SHP77 (cell line): Measurements from ENCODE around the gene PPP1R14C.
"Not testable (repeated sequence)": the region's sequence is repeated elsewhere in the genome, so short reads cannot be mapped to it uniquely, and the experiment has no call there.

Experiments used
- DNase-seq, 2 experiments: peaks; one replicate each; lab custom pipeline; 2025; lab: John Stamatoyannopoulos, UW

Gene PPP1R14C

DNA sequence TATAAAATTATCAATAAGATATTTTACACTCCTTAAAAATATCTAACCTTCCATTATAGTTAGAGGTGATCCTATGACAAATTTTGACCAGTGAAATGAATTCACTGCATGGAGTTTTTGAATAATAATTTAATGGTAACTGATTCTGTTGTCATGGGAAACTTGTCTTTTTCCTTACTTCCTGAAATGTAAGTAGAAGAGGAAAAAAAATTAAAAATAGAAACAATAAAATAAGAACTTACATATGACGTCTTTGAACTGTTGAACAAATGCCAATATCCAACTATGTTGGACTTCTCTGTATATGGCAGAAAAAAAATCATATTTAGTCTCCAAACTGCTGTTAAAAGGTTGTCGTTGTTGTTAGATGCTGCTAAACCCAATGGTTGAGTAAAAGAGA lies 26.3 kb downstream of the PPP1R14C start:
- no peak for DNase-seq

- DNase-seq: no peak
Measured at GRCh38 chr6:150169609-150170008, 26.8 kb downstream of the PPP1R14C start.

- DNase-seq: no peak
Measured at GRCh38 chr6:150172929-150173328, 30.1 kb downstream of the PPP1R14C start.

DNA sequence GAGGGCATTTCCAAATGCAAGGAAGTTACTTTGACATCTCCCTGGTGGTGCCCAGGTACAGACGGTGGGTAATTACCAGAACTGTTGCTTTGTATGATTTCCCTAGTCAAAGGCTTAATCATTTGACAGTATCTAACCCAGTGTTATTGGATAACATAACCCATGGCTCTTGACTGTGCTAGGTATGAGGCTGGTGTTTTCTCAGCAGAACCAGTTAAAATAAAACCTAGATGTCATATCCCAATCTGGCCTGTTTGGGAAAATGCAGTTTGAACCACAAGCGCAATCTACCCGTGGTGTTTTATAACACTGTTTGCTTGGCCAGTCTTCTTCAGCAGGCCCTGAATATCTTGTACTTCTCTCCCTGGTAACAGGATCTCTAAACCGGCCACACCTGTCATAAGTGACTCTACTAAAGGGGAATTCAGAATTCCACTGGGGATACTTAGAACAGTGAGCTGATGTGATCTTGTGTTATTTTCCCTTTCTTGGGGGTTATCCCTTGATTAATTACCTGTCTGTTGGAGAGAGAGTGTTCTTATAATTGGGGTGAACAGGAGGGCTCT lies 32.8 kb downstream of the PPP1R14C start:
- no peak for DNase-seq

DNA sequence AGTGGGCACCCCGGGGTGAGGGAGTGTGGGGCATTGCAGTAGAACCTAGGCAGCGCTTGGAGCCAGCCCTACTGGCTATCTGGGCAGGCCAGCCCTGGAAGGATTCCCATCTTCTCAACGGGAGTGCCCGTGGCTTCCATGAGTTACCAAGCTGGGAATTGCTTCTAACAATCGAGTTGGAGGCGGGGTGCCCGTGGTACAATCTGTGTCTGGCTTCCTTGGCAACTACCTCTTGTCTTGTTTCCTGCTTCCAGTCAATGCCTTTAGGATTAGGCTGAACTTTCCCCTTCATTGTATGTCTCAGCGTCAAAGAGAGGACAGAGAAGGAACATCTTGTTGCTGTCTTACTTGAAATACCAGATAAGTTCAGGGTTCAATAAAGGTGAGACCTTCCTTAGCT lies 33.3 kb downstream of the PPP1R14C start:
- DNase-seq: no peak

DNA sequence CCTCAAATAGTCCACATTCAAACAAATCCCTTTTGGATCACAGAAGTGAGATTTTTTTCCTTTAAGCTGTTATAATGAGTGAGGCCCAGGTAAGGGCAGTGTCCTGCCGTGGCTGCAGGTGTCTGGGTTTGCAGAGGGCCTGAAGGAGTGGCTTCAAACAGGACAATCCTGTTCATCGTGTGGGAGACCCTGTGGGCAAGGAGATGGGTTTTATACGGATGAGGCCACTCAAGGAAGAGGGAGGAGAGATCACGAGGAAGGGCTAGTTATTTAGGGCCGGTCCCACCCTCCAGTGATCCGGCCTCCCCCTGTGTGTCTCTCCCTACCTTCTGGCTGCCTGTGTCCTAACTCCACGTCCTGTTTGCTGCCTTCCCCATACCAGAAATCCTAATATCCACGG lies 33.8 kb downstream of the PPP1R14C start:
- no peak for DNase-seq

DNA sequence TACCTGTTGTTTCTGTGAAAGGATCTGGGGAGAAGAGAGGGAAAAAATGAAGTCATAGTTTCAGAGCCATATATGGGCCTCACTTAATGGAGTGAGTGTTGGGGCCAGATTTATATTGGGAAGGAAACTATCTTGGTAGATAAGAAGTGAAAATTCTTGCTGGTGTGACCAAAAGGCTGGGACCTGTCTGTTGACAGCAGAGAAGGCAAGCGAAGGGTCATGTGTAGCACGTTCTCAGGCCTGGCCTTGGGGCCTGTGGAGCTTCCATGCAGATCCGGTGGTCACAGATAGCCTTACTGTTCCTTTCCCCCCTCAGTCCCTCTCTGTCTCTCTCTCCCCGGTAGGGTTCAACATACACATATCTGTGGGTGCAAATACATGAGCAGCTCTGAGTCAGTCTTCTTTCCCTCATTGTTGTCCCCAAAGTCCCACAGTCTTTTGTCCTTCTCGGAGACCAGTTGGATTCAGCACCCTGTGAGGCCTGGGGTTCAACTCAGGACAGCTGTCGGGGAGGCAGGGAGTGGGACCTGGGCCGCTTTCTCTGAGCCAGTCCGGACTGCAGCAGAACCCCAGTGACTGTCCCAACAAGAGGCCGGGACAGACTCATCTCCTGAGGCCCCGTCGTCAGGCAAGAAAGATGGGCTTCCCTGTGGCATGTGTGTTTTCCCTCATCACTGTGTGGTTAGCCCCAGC lies 34.6 kb downstream of the PPP1R14C start:
- no peak for DNase-seq

DNA sequence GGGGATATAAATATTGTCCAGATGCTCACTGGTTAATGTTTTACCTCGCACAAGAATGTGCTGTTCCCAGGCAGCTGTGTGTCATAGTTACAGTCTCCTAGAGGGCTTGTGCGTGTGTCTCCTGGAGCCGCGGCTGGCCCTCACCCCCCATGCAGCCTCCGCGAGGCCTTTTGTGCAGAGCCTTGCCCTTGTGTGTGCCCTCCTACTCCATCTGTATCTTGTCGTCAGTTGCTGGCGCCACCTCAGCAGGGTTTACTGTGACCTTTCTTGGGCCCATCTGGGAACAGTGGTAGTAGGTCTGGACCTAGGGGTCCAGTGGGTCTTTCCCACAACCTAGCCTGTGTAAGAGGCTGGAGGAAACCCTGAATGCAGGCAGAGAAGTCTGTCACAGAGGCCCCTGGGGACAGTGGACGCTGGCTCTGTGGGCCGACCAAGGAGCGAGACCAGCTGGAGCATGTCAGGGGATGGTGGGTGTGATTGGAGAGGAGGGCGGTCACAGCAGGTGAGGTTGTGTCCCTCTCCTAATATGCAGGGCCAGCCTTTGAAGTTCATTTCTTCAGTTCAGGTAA lies 35.2 kb downstream of the PPP1R14C start:
- DNase-seq: no peak

DNA sequence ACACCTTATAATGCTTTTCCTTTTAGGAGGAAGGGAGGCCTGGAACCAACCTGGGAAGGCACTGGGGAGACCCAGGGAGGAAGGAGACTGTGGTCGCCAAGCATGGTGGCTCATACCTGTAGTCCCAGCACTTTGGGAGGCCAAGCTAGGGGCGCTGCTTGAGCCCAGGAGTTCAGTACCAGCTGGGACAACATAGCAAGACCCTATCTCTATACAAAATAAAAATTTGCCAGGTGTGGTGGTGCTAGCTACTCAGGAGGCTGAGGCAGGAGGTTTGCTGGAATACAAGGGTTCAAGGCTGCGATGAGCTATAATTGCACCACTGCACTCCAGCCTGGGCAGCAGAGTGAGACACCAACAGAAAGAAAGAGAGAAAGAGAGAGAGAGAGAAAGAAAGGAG lies 36.2 kb downstream of the PPP1R14C start:
- DNase-seq: no peak

DNA sequence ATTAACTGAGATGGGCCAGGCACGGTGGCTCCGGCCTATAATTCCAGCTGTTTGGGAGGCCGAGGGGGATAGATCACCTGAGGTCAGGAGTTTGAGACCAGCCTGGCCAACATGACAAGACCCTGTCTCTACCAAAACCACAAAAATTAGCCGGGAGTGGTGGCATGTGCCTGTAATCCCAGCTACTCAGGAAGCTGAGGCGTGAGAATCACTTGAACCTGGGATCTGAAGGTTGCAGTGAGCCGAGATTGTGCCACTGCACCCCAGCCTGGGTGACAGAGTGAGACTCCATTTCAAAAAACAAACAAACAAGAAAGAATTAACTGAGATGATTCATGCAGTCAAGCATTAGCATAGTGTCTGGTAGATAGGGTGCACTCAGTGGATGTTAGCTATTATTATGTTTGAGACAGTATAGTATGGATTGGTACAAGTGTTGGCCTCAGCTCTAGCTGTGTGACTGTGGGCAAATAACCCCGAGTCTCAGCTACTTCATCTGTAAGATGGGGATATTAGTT lies 37.1 kb downstream of the PPP1R14C start:
- DNase-seq: not testable (repeated sequence)

- DNase-seq: no peak
Measured at GRCh38 chr6:150180517-150180916, 37.7 kb downstream of the PPP1R14C start.

GRCh38 chr6:150182460-150183078 lies 39.7 kb downstream of the PPP1R14C start:
- DNase-seq: no peak

GRCh38 chr6:150183105-150183504 lies 40.3 kb downstream of the PPP1R14C start:
- no peak for DNase-seq

DNA sequence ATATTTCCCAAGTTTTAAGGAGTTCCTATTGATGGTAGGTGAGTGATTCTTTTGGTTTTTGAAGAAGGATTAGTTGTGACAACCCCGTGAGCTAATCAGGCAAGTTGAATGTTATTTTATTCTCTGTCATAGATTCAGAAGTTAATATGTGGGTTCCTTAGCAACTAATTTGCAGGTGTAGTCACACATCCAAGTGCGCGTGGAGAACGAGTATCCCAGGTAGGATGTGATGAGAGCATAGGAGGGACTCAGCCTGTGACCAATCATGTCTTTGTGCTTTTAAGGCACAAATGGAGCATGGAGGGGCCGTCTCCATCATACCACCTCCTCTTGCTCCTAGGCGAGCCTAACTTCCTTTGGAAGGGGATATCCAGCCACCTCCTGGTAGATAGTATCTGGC lies 41.1 kb downstream of the PPP1R14C start:
- DNase-seq: no peak

GRCh38 chr6:150184850-150185731 lies 42.2 kb downstream of the PPP1R14C start:
- no peak for DNase-seq

- DNase-seq: no peak
Measured at GRCh38 chr6:150185732-150186117, 42.9 kb downstream of the PPP1R14C start.

GRCh38 chr6:150186129-150186898 lies 43.5 kb downstream of the PPP1R14C start:
- no peak for DNase-seq

GRCh38 chr6:150187433-150187832 lies 44.6 kb downstream of the PPP1R14C start:
- not testable (repeated sequence) for DNase-seq

GRCh38 chr6:150189122-150189521 lies 46.3 kb downstream of the PPP1R14C start:
- DNase-seq: no peak

GRCh38 chr6:150191809-150192208 lies 49.0 kb downstream of the PPP1R14C start:
- no peak for DNase-seq

DNA sequence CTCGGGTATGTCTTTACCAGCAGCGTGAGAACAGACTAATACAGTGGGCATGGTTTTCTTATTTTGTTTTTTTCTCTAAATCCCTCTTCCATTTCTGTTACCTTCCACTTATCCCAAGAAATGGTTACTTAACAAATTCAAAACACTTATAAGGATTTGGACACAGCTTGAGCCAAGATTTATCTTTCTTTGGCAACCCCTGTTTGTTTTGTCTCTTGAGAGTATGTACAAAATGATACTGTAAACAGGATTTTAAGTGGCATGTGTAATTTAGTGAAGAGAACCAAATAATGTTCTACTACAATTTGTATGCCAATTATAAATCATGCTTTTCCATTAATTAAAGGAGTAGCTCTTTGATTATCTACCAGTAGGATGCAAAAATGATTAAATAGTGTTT lies 51.4 kb downstream of the PPP1R14C start:
- DNase-seq: no peak
